Activated CD4-positive, alpha-beta T cell treated with anti-CD3 and anti-CD28 coated beads, Interleukin-2, amount 10 ng/mL, durations not matched to agents 24 days and 14 days (primary cell): ENCODE measurements around the gene NCAPG. TPM values are rescaled to one million over a fixed set of nuclear protein-coding genes. Genes with fewer than 3 reads are reported as not detected.
"Not testable (repeated sequence)": the region's sequence is repeated elsewhere in the genome, so short reads cannot be mapped to it uniquely, and the experiment has no call there.

ENCODE experiments used
- DNase-seq: peaks from one replicate; pipeline ENCODE4 v3.0.0; 2022
- H3K27ac Mint-ChIP-seq: one replicate; pipeline ENCODE4 v1.8.0; 2022; ENCODE audit warnings: mild to moderate bottlenecking, mixed read lengths
- H3K27me3 Mint-ChIP-seq: one replicate; pipeline ENCODE4 v1.8.0; 2022; ENCODE audit warnings: mixed read lengths
- H3K36me3 Mint-ChIP-seq: one replicate; pipeline ENCODE4 v1.8.0; 2022; ENCODE audit warnings: low read depth, mild to moderate bottlenecking, mixed read lengths
- H3K4me1 Mint-ChIP-seq: one replicate; pipeline ENCODE4 v1.8.0; 2021; ENCODE audit warnings: mixed read lengths
- H3K4me3 Mint-ChIP-seq: one replicate; pipeline ENCODE4 v1.8.0; 2022; ENCODE audit warnings: mild to moderate bottlenecking, moderate library complexity, mixed read lengths
- H3K9me3 Mint-ChIP-seq: one replicate; pipeline ENCODE4 v1.8.0; 2021; ENCODE audit warnings: mixed read lengths
- intact Hi-C: fragments of 100-400 bp; cut with micrococcal nuclease; formaldehyde crosslinking; loops from one replicate; pipeline ENCODE4 v1.15.1; 2023
- total RNA-seq: library from RNA; stranded (reverse); gene quantifications from 2 replicates; pipeline ENCODE4 v1.2.3, GENCODE V29; 2022

NCAPG gene
- total RNA-seq, 1 donor from 2014 or later = 46.3 TPM

DNA sequence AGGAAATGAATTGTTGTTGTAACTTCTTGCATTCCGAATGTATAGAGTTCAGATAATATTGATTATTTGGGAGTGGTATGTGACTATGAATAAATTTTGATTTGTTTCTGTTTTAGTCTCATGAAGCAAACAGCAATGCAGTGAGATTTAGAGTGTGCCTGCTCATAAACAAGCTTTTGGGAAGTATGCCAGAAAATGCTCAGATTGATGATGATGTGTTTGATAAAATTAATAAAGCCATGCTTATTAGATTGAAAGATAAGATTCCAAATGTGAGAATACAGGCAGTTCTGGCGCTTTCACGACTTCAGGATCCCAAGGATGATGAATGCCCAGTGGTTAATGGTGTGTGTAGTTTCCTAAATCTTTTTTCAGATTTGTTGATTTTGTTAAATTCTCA lies 2.0 kb downstream of the NCAPG start:
- Mint-ChIP-seq H3K4me3 (peak overlapping the region; percentile 97), H3K4me1 (peaks cover 49% of the 10 kb centered on the region), H3K36me3 (peaks cover 42% of the 10 kb centered on the region), H3K9me3 (no peaks in the 10 kb centered on the region), H3K27ac (peak overlapping the region; percentile 22), H3K27me3 (peaks cover 2% of the 10 kb centered on the region)
- intact Hi-C loops = loop anchor here (10.0 kb wide), 1 partner anchor 478 kb away; no protein-coding TSS in a partner anchor
- DNase-seq = no peak

- peaks cover 2% of the 10 kb centered on the region for H3K27me3 Mint-ChIP-seq
- no peak for DNase-seq
- H3K4me1 Mint-ChIP-seq = peaks cover 45% of the 10 kb centered on the region
- peaks cover 38% of the 10 kb centered on the region for H3K36me3 Mint-ChIP-seq
- no peak overlapping the region for H3K27ac Mint-ChIP-seq
- no peak overlapping the region for H3K4me3 Mint-ChIP-seq
- intact Hi-C loops = loop anchor here (10.0 kb wide), 1 partner anchor 479 kb away; no protein-coding TSS in a partner anchor
- H3K9me3 Mint-ChIP-seq = no peaks in the 10 kb centered on the region
These were observed 3.4 kb downstream of the NCAPG start for GRCh38 chr4:17814140-17814539.

- Mint-ChIP-seq H3K36me3 (peaks cover 39% of the 10 kb centered on the region), H3K4me1 (peaks cover 45% of the 10 kb centered on the region), H3K9me3 (no peaks in the 10 kb centered on the region), H3K27me3 (no peaks in the 10 kb centered on the region), H3K4me3 (no peak overlapping the region), H3K27ac (no peak overlapping the region)
- peak; percentile 55 for DNase-seq
- intact Hi-C loops = loop anchor here (2.0 to 10.0 kb wide), 2 partner anchors 15 to 481 kb away; no protein-coding TSS in a partner anchor
These were observed 5.4 kb downstream of the NCAPG start for GRCh38 chr4:17816142-17816541.

- Mint-ChIP-seq H3K4me3 (peak overlapping the region; percentile 73), H3K4me1 (peaks cover 46% of the 10 kb centered on the region), H3K27me3 (no peaks in the 10 kb centered on the region), H3K36me3 (peaks cover 43% of the 10 kb centered on the region), H3K9me3 (no peaks in the 10 kb centered on the region), H3K27ac (peak overlapping the region; percentile 62)
- peak; percentile 70 for DNase-seq
- intact Hi-C loops = loop anchor here (1.0 to 10.0 kb wide), 4 partner anchors 14 to 776 kb away; no protein-coding TSS in a partner anchor
These were observed 6.2 kb downstream of the NCAPG start for GRCh38 chr4:17817027-17817426.

- intact Hi-C loops = loop anchor here (2.0 kb wide), 1 partner anchor 15 kb away; no protein-coding TSS in a partner anchor
- no peak for DNase-seq
- Mint-ChIP-seq H3K4me1 (peaks cover 33% of the 10 kb centered on the region), H3K36me3 (peaks cover 45% of the 10 kb centered on the region), H3K27ac (peak overlapping the region; percentile 75), H3K4me3 (peak overlapping the region; percentile 55), H3K9me3 (peaks cover 4% of the 10 kb centered on the region), H3K27me3 (no peaks in the 10 kb centered on the region)
These were observed 13.3 kb downstream of the NCAPG start for GRCh38 chr4:17823871-17824669.

GRCh38 chr4:17846266-17846665 lies 35.5 kb downstream of the NCAPG start:
- H3K27ac Mint-ChIP-seq = no peak overlapping the region
- DNase-seq = no peak
- H3K4me1 Mint-ChIP-seq = no peaks in the 10 kb centered on the region
- H3K4me3 Mint-ChIP-seq = no peak overlapping the region
- H3K36me3 Mint-ChIP-seq = peaks cover 51% of the 10 kb centered on the region
- intact Hi-C loops = no loop called here
- no peaks in the 10 kb centered on the region for H3K27me3 Mint-ChIP-seq
- H3K9me3 Mint-ChIP-seq = no peaks in the 10 kb centered on the region

DNA sequence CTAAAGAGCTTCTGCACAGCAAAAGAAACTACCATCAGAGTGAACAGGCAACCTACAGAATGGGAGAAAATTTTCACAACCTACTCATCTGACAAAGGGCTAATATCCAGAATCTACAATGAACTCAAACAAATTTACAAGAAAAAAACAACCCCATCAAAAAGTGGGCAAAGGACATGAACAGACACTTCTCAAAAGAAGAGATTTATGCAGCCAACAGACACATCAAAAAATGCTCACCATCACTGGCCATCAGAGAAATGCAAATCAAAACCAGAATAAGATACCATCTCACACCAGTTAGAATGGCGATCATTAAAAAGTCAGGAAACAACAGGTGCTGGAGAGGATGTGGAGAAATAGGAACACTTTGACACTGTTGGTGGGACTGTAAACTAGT lies 39.5 kb downstream of the NCAPG start:
- peaks cover 20% of the 10 kb centered on the region for H3K36me3 Mint-ChIP-seq
- DNase-seq, H3K27ac Mint-ChIP-seq, H3K9me3 Mint-ChIP-seq, H3K27me3 Mint-ChIP-seq, H3K4me1 Mint-ChIP-seq, H3K4me3 Mint-ChIP-seq, intact Hi-C loops: not testable (repeated sequence)

GRCh38 chr4:17851959-17852358 lies 41.2 kb downstream of the NCAPG start:
- Mint-ChIP-seq H3K36me3 (peaks cover 9% of the 10 kb centered on the region), H3K4me1 (no peaks in the 10 kb centered on the region), H3K9me3 (no peaks in the 10 kb centered on the region), H3K4me3 (no peak overlapping the region), H3K27ac (no peak overlapping the region), H3K27me3 (no peaks in the 10 kb centered on the region)
- no peak for DNase-seq
- intact Hi-C loops = no loop called here

GRCh38 chr4:17854036-17854435 lies 43.3 kb downstream of the NCAPG start:
- H3K4me1 Mint-ChIP-seq = no peaks in the 10 kb centered on the region
- DNase-seq = no peak
- H3K27me3 Mint-ChIP-seq = no peaks in the 10 kb centered on the region
- no peaks in the 10 kb centered on the region for H3K36me3 Mint-ChIP-seq
- intact Hi-C loops = no loop called here
- H3K27ac Mint-ChIP-seq = no peak overlapping the region
- H3K4me3 Mint-ChIP-seq = no peak overlapping the region
- H3K9me3 Mint-ChIP-seq = no peaks in the 10 kb centered on the region

DNA sequence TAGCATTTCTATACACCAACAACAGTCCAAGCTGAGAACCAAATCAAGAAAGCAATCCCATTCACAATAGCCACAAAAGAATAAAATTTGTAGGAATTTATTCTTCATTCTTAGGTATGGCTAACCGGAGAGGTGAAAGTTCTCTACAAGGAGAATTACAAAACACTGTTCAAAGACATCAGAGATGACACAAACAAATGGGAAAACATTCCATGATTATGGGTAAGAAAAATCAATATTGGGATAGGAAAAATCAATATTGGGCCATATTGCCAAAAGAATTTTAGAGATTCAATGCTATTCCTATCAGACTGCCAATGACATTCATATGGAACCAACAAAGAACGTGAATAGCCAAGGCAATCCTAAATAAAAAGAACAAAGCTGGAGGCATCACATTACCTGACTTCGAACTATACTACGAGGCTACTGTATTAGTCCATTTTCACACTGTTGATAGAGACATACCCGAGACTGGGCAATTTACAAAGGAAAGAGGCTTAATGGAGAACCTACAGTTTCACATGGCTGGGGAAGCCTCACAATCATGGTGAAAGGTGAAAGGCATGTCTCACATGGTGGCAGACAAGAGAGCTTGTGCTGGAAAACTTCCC lies 49.1 kb downstream of the NCAPG start:
- Mint-ChIP-seq H3K27me3 (no peaks in the 10 kb centered on the region), H3K27ac (no peak overlapping the region), H3K9me3 (peaks cover 11% of the 10 kb centered on the region), H3K36me3 (no peaks in the 10 kb centered on the region), H3K4me1 (no peaks in the 10 kb centered on the region), H3K4me3 (no peak overlapping the region)
- DNase-seq = no peak
- intact Hi-C loops = no loop called here

DNA sequence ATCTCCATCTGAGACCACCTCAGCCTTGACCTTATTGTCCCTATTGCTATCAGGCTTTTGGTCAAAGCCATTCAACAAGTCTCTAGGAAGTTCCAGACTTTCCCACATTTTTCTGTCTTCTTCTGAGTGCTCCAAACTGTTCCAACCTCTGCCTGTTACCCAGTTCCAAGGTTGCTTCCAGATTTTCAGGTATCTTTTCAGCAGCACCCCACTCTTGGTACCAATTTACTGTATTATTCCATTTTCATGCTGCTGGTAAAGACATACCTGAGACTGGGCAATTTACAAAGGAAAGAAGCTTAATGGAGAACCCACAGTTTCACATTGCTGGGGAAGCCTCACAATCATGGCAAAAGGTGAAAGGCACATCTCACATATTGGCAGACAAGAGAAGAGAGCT lies 51.1 kb downstream of the NCAPG start:
- H3K27me3 Mint-ChIP-seq, H3K36me3 Mint-ChIP-seq, DNase-seq, H3K27ac Mint-ChIP-seq, H3K4me1 Mint-ChIP-seq, H3K4me3 Mint-ChIP-seq, intact Hi-C loops: not testable (repeated sequence)
- H3K9me3 Mint-ChIP-seq = peaks cover 11% of the 10 kb centered on the region

- intact Hi-C loops = no loop called here
- no peak for DNase-seq
- Mint-ChIP-seq H3K4me1 (no peaks in the 10 kb centered on the region), H3K27ac (no peak overlapping the region), H3K9me3 (peaks cover 11% of the 10 kb centered on the region), H3K27me3 (no peaks in the 10 kb centered on the region), H3K4me3 (no peak overlapping the region), H3K36me3 (no peaks in the 10 kb centered on the region)
These were observed 55.1 kb downstream of the NCAPG start for GRCh38 chr4:17865866-17866363.

- intact Hi-C loops = no loop called here
- DNase-seq = no peak
- no peak overlapping the region for H3K27ac Mint-ChIP-seq
- peaks cover 7% of the 10 kb centered on the region for H3K9me3 Mint-ChIP-seq
- H3K4me1 Mint-ChIP-seq = no peaks in the 10 kb centered on the region
- H3K4me3 Mint-ChIP-seq = no peak overlapping the region
- H3K27me3 Mint-ChIP-seq = no peaks in the 10 kb centered on the region
- H3K36me3 Mint-ChIP-seq = no peaks in the 10 kb centered on the region
These were observed 56.0 kb downstream of the NCAPG start for GRCh38 chr4:17866810-17867209.

GRCh38 chr4:17867276-17867675 lies 56.5 kb downstream of the NCAPG start:
- intact Hi-C loops = no loop called here
- Mint-ChIP-seq H3K36me3 (no peaks in the 10 kb centered on the region), H3K4me1 (no peaks in the 10 kb centered on the region), H3K27ac (no peak overlapping the region), H3K27me3 (no peaks in the 10 kb centered on the region), H3K4me3 (no peak overlapping the region), H3K9me3 (peaks cover 4% of the 10 kb centered on the region)
- DNase-seq = no peak
